GM21360 (cell line): Measurements from ENCODE around the gene CA10.

Experiments used
- ATAC-seq: cut with Tn5 transposase; IDR thresholded peaks from one replicate; pipeline ENCODE4 v1.9.1; 2021; ENCODE audit warnings: mild to moderate bottlenecking, moderate library complexity; ENCODE audit not compliant: unreplicated experiment

CA10 gene

GRCh38 chr17:51890710-51891109 lies 267.8 kb downstream of the CA10 start:
- ATAC-seq: no peak

- no peak for ATAC-seq
Observed at GRCh38 chr17:51888816-51889215, 269.7 kb downstream of the CA10 start.

- ATAC-seq: no peak
Observed at GRCh38 chr17:51876986-51877385, 281.5 kb downstream of the CA10 start.

GRCh38 chr17:51873302-51873701 lies 285.2 kb downstream of the CA10 start:
- no peak for ATAC-seq

- ATAC-seq: no peak
Observed at GRCh38 chr17:51869387-51869786, 289.1 kb downstream of the CA10 start.

- no peak for ATAC-seq
Observed at GRCh38 chr17:51860954-51861561, 297.5 kb downstream of the CA10 start.

GRCh38 chr17:51857052-51857597 lies 301.4 kb downstream of the CA10 start:
- ATAC-seq: no peak

GRCh38 chr17:51855806-51856205 lies 302.7 kb downstream of the CA10 start:
- ATAC-seq: no peak

- no peak for ATAC-seq
Observed at GRCh38 chr17:51853857-51854256, 304.7 kb downstream of the CA10 start.

- no peak for ATAC-seq
Observed at GRCh38 chr17:51852603-51853002, 305.9 kb downstream of the CA10 start.

GRCh38 chr17:51850201-51850600 lies 308.3 kb downstream of the CA10 start:
- no peak for ATAC-seq

- ATAC-seq: no peak
Observed at GRCh38 chr17:51848451-51848850, 310.1 kb downstream of the CA10 start.

GRCh38 chr17:51846566-51846965 lies 311.9 kb downstream of the CA10 start:
- no peak for ATAC-seq

GRCh38 chr17:51845776-51846175 lies 312.7 kb downstream of the CA10 start:
- no peak for ATAC-seq

GRCh38 chr17:51842763-51843162 lies 315.8 kb downstream of the CA10 start:
- no peak for ATAC-seq

- no peak for ATAC-seq
Observed at GRCh38 chr17:51841669-51842068, 316.8 kb downstream of the CA10 start.

- no peak for ATAC-seq
Observed at GRCh38 chr17:51840688-51841087, 317.8 kb downstream of the CA10 start.

GRCh38 chr17:51833620-51834019 lies 324.9 kb downstream of the CA10 start:
- ATAC-seq: no peak

GRCh38 chr17:51833045-51833444 lies 325.5 kb downstream of the CA10 start:
- ATAC-seq: no peak

GRCh38 chr17:51830886-51831285 lies 327.6 kb downstream of the CA10 start:
- ATAC-seq: no peak

GRCh38 chr17:51830451-51830850 lies 328.1 kb downstream of the CA10 start:
- no peak for ATAC-seq

- ATAC-seq: no peak
Observed at GRCh38 chr17:51828901-51829300, 329.6 kb downstream of the CA10 start.

GRCh38 chr17:51827140-51827539 lies 331.4 kb downstream of the CA10 start:
- ATAC-seq: no peak
